GM12874 (cell line): ENCODE results near the gene PAOX.

Experiments used
- CTCF ChIP-seq: IDR thresholded peaks from 2 replicates; pipeline ENCODE4 v1.5.1; 2011; ENCODE audit warnings: low read depth, mild to moderate bottlenecking, control low read depth, low read length, moderate library complexity; ENCODE audit not compliant: insufficient read depth

Gene PAOX

GRCh38 chr10:133351408-133352318, 27.4 kb upstream of the PAOX start:
- no peak for TF ChIP-seq CTCF

DNA sequence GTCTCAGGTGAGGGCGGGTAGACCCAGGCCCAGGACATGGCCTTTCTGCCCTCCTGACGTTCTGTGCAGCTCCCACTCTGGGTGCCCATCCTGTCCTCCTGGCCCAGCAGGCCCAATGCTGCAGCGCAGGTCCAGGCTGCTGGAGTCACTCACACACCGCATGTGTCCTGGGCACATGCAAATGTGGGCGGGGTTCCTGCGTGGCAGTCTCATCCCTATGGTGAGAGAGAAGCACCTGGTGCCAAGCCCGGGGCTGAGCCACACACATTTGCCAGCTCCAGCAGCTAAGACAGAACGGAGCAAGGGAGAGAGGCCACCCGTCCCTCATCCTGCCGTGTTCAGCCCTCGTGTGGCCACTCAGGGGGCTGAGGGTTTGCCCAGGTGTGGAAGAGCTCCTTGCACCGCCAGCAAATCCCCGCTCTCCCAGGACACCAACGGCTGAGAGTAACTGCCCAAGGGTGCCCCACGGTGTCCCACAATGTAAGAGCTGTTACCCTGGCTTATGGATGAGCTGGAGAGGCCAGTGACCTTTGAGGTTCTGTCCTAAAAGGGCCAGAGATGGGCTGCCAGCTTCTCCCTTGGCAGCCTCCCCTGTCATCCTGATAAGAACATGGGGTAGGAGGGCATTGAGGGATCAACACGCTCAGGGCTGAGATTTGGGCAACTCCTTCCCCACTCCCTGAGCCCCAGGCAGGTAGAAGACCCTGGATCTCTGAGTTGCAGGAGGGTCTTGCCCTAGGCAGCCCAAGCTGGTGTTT, 25.7 kb upstream of the PAOX start:
- no peak for TF ChIP-seq CTCF

DNA sequence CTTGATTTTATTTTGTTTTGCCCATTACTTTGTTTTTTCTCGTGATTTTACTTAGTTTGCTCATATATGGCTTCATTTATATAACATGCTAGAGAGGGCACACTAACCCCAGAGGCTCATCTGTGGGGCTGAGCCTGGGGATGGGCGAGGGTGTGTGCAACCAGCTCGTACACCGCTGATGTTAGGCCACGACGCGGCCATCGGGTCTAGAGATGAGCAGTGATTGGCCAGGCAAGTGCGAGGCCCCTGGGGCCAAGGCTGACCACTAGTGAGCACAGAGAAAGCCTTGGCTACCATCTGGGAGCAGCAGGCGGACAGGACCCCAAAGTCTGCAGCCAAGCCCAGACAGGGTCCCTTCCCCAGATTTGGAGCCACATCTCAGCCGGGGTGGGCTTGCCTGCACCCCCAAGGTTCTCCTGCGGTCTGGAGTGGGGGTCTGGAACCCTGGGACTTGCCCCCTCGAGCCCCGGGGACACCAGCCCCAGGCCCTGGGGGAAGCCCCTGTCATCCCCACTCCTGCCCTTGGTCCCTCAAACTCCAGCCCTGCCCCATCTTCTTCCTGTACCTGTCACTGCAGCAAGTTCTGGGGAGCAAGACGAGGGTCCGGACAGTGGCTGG, 25.0 kb upstream of the PAOX start:
- TF ChIP-seq CTCF = no peak

DNA sequence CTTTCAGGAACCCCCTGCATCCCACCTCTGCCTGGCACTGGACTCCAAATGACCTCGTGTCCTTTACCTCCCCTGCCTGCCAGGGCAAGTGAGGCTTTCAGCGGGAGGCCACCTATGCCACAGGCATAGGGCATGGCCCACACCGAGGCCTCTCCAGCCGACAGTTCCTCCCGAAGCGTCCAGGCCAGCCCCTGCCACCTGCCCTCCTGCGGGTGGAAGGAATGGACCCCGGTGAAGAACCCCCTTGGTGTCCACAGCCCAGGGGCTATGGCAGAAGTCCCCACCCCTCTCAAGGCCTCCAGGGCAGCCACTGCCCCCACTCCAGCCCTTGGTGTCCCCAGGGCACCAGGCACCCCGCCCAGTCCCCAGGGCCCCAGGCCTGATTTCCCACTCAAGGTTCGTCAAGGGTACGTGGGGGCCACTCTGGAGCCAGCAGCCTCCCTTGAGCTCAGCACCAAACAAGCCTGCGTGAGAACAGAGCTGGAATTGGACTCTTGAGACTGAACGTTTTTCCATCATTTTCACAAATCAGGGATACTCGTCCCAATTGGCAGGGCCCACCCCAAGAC, 24.3 kb upstream of the PAOX start:
- TF ChIP-seq CTCF = no peak

DNA sequence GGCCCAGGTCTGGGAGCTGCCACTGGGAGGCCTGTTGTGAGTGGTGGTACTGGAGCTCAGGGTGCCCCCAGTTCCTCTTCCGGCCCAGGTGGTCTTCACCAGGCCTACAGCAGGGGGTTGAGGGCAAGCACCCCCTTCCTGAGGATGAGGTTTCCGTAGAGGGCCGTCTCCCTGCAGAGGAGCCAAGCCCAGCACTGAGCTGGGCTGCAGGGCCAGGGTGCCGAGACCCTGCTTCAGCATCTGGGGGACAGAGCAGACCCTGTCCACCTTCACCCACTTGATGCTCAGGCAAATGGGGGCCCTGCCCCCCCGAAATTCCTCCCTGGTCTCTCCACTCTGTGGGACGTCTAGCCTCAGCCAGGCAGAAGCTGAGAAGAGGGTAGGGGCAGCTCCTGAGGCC, 23.8 kb upstream of the PAOX start:
- TF ChIP-seq CTCF = no peak

DNA sequence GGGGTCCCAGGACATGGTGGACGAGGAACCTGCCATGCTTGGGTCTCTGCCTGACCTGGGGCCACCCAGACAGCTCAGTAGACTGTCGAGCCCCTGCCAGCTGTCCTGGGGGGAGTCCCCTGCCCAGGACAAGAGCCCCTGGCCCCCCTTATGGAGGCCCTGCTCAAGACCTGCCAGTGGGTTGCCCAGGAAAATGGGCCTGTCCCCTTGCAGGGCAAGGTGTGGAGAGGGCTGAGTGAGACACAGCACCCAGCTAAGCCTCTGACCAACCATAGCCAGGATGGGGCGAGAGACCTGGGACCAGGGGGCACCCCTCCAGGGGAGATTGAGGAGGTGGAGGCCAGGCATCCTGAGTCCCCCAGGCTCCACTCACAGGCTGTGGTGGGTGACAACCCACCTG, 23.1 kb upstream of the PAOX start:
- no peak for TF ChIP-seq CTCF
